Neural cell (in vitro differentiated cells): ENCODE results near the gene ALDH1A1. TPM values are rescaled to one million over a fixed set of nuclear protein-coding genes. Genes with fewer than 3 reads are reported as not detected.

Source experiments
- H2AFZ ChIP-seq: fragments of 200-600, 300-800 bp; sonication (generic), shearing (Covaris generic); 2 replicates; pipeline ENCODE4 v1.6.0; 2014; ENCODE audit warnings: low read depth, mild to moderate bottlenecking, antibody characterized with exemption, low read length, moderate library complexity
- H3F3A ChIP-seq: fragments of 200-600 bp; shearing (Covaris generic); 2 replicates; pipeline ENCODE4 v1.6.1; 2016; ENCODE audit warnings: mild to moderate bottlenecking, moderate library complexity, mixed read lengths, antibody characterized with exemption, low read length; ENCODE audit not compliant: insufficient read depth, poor library complexity, severe bottlenecking
- H3K27ac ChIP-seq: fragments of 200-600, 300-800 bp; sonication (generic), shearing (Covaris generic); 2 replicates; pipeline ENCODE4 v1.5.1; 2014; ENCODE audit warnings: mild to moderate bottlenecking, low read length, moderate library complexity
- H3K27me3 ChIP-seq: fragments of 300-800, 200-600 bp; sonication (generic), shearing (Covaris generic); 2 replicates; pipeline ENCODE4 v1.6.0; 2014; ENCODE audit warnings: mild to moderate bottlenecking, low read depth, low read length, moderate library complexity; ENCODE audit not compliant: insufficient read depth
- H3K36me3 ChIP-seq: fragments of 300-800, 200-600 bp; sonication (generic), shearing (Covaris generic); 2 replicates; pipeline ENCODE4 v1.5.1; 2014; ENCODE audit warnings: mild to moderate bottlenecking, antibody characterized with exemption, low read length, moderate library complexity; ENCODE audit not compliant: insufficient read depth
- H3K4me2 ChIP-seq: fragments of 300-800, 200-600 bp; sonication (generic), shearing (Covaris generic); 2 replicates; pipeline ENCODE4 v1.6.0; 2014; ENCODE audit warnings: mild to moderate bottlenecking, low read length
- H3K4me3 ChIP-seq: fragments of 300-800, 200-600 bp; sonication (generic), shearing (Covaris generic); 2 replicates; pipeline ENCODE4 v1.5.1; 2014; ENCODE audit warnings: mild to moderate bottlenecking, low read length, moderate library complexity
- H3K79me2 ChIP-seq: fragments of 200-600 bp; shearing (Covaris generic); replicated peaks from 2 replicates; pipeline ENCODE4 v1.6.0; 2014; ENCODE audit warnings: mild to moderate bottlenecking, low read length, moderate library complexity; ENCODE audit not compliant: insufficient read depth
- H3K9ac ChIP-seq: fragments of 300-800, 200-600 bp; sonication (generic), shearing (Covaris generic); 2 replicates; pipeline ENCODE4 v1.6.1; 2016; ENCODE audit warnings: mild to moderate bottlenecking, low read length, mixed read lengths
- H3K9me2 ChIP-seq: fragments of 200-600 bp; shearing (Covaris generic); 2 replicates; pipeline ENCODE4 v1.6.1; 2016; ENCODE audit warnings: mild to moderate bottlenecking, low read length, mixed read lengths; ENCODE audit not compliant: insufficient read depth
- H3K9me3 ChIP-seq: fragments of 200-600, 300-800 bp; sonication (generic), shearing (Covaris generic); 2 replicates; pipeline ENCODE4 v1.6.1; 2016; ENCODE audit warnings: mild to moderate bottlenecking, mixed run types, low read length, moderate library complexity, mixed read lengths
- H4K20me1 ChIP-seq: fragments of 200-600 bp; shearing (Covaris generic); 2 replicates; pipeline ENCODE4 v1.6.1; 2016; ENCODE audit warnings: mild to moderate bottlenecking, mixed run types; ENCODE audit not compliant: insufficient read depth
- EP300 ChIP-seq: fragments of 450-650 bp; conservative IDR thresholded peaks from 2 replicates; pipeline ENCODE4 v1.6.1; 2014; ENCODE audit warnings: antibody characterized with exemption, mild to moderate bottlenecking, moderate library complexity; ENCODE audit not compliant: poor library complexity, severe bottlenecking
- EZH2 ChIP-seq: fragments of 200-600, 300-800 bp; shearing (Covaris generic), sonication (generic); IDR thresholded peaks from 2 replicates; pipeline ENCODE4 v1.6.1; 2014; ENCODE audit warnings: antibody characterized with exemption, low read length, borderline replicate concordance, mild to moderate bottlenecking; ENCODE audit not compliant: insufficient read depth, poor library complexity, severe bottlenecking
- MXI1 ChIP-seq: fragments of 450-650 bp; conservative IDR thresholded peaks from 2 replicates; pipeline ENCODE4 v1.6.1; 2014; ENCODE audit warnings: antibody characterized with exemption, mild to moderate bottlenecking; ENCODE audit not compliant: poor library complexity, severe bottlenecking
- POLR2AphosphoS5 ChIP-seq: IDR thresholded peaks from 2 replicates; pipeline ENCODE4 v1.6.1; 2012
- RAD21 ChIP-seq: fragments of 450-650 bp; conservative IDR thresholded peaks from 2 replicates; pipeline ENCODE4 v1.6.1; 2014; ENCODE audit warnings: antibody characterized with exemption, mild to moderate bottlenecking, moderate library complexity
- SMC3 ChIP-seq: fragments of 450-650 bp; conservative IDR thresholded peaks from 2 replicates; pipeline ENCODE4 v1.6.1; 2014; ENCODE audit warnings: antibody characterized with exemption, mild to moderate bottlenecking, moderate library complexity; ENCODE audit not compliant: poor library complexity
- TAF1 ChIP-seq: IDR thresholded peaks from 2 replicates; pipeline ENCODE4 v1.6.1; 2012; ENCODE audit warnings: low read depth
- polyA plus RNA-seq: library from polyadenylated mRNA; depleted of rRNA; stranded (reverse); fragments of >200 nt; gene quantifications from 2 replicates; pipeline ENCODE4 v1.2.3, GENCODE V29; 2014
- TF ChIP-seq, protein P1 (sequence below): IDR thresholded peaks from 2 replicates; pipeline ENCODE4 v1.6.1; 2012; ENCODE audit warnings: borderline replicate concordance
- TF ChIP-seq, protein P2 (sequence below): fragments of 450-650 bp; IDR thresholded peaks from 2 replicates; pipeline ENCODE4 v1.5.1; 2014; ENCODE audit warnings: antibody characterized with exemption, mild to moderate bottlenecking, moderate library complexity; ENCODE audit not compliant: poor library complexity, severe bottlenecking

ALDH1A1 gene
- polyA plus RNA-seq, 1 donor from 2014 or later: not detected

DNA sequence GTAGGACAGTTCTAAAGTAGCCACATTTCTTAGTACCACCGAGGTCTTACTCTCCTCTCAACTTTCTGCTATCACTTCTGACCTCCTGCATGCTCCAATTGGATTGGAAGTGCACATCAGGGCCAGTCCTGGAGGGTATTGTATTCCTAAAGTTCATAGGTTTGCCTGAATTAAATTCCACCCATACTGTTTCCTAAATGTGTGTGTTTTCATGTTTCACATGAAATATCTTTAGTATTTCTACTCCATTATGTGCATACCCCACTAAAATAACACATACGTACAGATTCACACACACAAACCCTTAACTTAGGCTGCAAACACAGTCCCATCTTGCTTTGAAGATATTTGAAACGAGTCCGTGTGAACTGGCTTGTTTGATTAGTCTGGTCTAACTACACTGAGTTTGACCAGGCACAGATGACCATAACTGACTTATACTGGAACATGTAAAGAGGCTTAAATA is 24.8 kb downstream of the ALDH1A1 start:
- Histone ChIP-seq H3K4me3 (no peak overlapping the region), H2AFZ (no peak overlapping the region)
- TF ChIP-seq SMC3: no peak
- TF ChIP-seq EP300: no peak
- TF ChIP-seq TAF1: no peak
- TF ChIP-seq, protein P1, sequence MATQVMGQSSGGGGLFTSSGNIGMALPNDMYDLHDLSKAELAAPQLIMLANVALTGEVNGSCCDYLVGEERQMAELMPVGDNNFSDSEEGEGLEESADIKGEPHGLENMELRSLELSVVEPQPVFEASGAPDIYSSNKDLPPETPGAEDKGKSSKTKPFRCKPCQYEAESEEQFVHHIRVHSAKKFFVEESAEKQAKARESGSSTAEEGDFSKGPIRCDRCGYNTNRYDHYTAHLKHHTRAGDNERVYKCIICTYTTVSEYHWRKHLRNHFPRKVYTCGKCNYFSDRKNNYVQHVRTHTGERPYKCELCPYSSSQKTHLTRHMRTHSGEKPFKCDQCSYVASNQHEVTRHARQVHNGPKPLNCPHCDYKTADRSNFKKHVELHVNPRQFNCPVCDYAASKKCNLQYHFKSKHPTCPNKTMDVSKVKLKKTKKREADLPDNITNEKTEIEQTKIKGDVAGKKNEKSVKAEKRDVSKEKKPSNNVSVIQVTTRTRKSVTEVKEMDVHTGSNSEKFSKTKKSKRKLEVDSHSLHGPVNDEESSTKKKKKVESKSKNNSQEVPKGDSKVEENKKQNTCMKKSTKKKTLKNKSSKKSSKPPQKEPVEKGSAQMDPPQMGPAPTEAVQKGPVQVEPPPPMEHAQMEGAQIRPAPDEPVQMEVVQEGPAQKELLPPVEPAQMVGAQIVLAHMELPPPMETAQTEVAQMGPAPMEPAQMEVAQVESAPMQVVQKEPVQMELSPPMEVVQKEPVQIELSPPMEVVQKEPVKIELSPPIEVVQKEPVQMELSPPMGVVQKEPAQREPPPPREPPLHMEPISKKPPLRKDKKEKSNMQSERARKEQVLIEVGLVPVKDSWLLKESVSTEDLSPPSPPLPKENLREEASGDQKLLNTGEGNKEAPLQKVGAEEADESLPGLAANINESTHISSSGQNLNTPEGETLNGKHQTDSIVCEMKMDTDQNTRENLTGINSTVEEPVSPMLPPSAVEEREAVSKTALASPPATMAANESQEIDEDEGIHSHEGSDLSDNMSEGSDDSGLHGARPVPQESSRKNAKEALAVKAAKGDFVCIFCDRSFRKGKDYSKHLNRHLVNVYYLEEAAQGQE: no peak
- TF ChIP-seq RAD21: no peak

DNA sequence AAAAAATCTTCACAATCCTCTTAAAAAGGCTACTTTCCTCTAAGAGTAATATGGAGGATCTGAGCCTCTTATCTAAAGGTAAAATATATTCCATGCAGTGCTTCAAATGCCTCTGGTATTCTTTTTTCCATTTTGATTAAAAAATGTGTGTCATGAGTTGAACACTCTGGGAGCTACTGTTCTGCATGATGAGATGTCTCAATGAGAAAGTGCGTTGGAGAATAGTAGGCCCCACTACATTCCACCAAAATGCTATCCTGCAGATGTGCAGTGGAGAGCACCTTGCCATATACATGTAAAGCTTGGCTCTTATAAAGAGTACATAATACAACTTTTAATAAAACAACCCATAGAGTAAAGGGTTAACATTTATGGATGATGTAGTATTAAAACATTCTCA is 26.3 kb downstream of the ALDH1A1 start:
- H3K27ac ChIP-seq: no peak overlapping the region
- no peaks in the 10 kb centered on the region for H3K9me2 ChIP-seq
- no peaks in the 10 kb centered on the region for H4K20me1 ChIP-seq
- H3K36me3 ChIP-seq: no peaks in the 10 kb centered on the region
- no peaks in the 10 kb centered on the region for H3K27me3 ChIP-seq
- H3K9me3 ChIP-seq: no peaks in the 10 kb centered on the region
- no peak overlapping the region for H3K4me2 ChIP-seq
- no peak for TF ChIP-seq EP300
- TF ChIP-seq, protein P1: no peak
- no peak for TF ChIP-seq RAD21
- no peak for TF ChIP-seq EZH2
- no peak for TF ChIP-seq TAF1
- TF ChIP-seq SMC3: no peak
- no peak for TF ChIP-seq POLR2AphosphoS5
- TF ChIP-seq, protein P2, sequence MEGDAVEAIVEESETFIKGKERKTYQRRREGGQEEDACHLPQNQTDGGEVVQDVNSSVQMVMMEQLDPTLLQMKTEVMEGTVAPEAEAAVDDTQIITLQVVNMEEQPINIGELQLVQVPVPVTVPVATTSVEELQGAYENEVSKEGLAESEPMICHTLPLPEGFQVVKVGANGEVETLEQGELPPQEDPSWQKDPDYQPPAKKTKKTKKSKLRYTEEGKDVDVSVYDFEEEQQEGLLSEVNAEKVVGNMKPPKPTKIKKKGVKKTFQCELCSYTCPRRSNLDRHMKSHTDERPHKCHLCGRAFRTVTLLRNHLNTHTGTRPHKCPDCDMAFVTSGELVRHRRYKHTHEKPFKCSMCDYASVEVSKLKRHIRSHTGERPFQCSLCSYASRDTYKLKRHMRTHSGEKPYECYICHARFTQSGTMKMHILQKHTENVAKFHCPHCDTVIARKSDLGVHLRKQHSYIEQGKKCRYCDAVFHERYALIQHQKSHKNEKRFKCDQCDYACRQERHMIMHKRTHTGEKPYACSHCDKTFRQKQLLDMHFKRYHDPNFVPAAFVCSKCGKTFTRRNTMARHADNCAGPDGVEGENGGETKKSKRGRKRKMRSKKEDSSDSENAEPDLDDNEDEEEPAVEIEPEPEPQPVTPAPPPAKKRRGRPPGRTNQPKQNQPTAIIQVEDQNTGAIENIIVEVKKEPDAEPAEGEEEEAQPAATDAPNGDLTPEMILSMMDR: no peak
- TF ChIP-seq MXI1: no peak
- no peak overlapping the region for H2AFZ ChIP-seq
- H3K79me2 ChIP-seq: no peaks in the 10 kb centered on the region
- no peak overlapping the region for H3K4me3 ChIP-seq
- H3K9ac ChIP-seq: no peak overlapping the region
- no peaks in the 10 kb centered on the region for H3F3A ChIP-seq

More for the DNA sequence above, 24.8 kb downstream of the ALDH1A1 start:
- H3K27ac ChIP-seq: no peak overlapping the region
- no peak overlapping the region for H3K9ac ChIP-seq
- no peaks in the 10 kb centered on the region for H3K9me3 ChIP-seq
- no peaks in the 10 kb centered on the region for H3K27me3 ChIP-seq
- H3K9me2 ChIP-seq: no peaks in the 10 kb centered on the region
- H3K36me3 ChIP-seq: no peaks in the 10 kb centered on the region
- no peaks in the 10 kb centered on the region for H3F3A ChIP-seq
- no peaks in the 10 kb centered on the region for H4K20me1 ChIP-seq
- no peaks in the 10 kb centered on the region for H3K79me2 ChIP-seq
- H3K4me2 ChIP-seq: no peak overlapping the region
